GM21529 (cell line): ENCODE data around the gene HAPLN2.

Experiments used
- ATAC-seq: cut with Tn5 transposase; IDR thresholded peaks from one replicate; pipeline ENCODE4 v1.9.1; 2021; ENCODE audit not compliant: unreplicated experiment

HAPLN2 gene

GRCh38 chr1:156659988-156660751 is 41.0 kb downstream of the HAPLN2 start:
- ATAC-seq = peak; percentile 53

GRCh38 chr1:156660752-156661112 is 41.5 kb downstream of the HAPLN2 start:
- no peak for ATAC-seq

GRCh38 chr1:156662005-156662799 is 43.0 kb downstream of the HAPLN2 start:
- no peak for ATAC-seq

- no peak for ATAC-seq
Observed at GRCh38 chr1:156662800-156663055, 43.5 kb downstream of the HAPLN2 start.

- no peak for ATAC-seq
Observed at GRCh38 chr1:156663178-156663577, 44.0 kb downstream of the HAPLN2 start.

- ATAC-seq = no peak
Observed at GRCh38 chr1:156664046-156664766, 45.0 kb downstream of the HAPLN2 start.

- no peak for ATAC-seq
Observed at GRCh38 chr1:156664767-156665411, 45.7 kb downstream of the HAPLN2 start.

GRCh38 chr1:156665539-156665938 is 46.3 kb downstream of the HAPLN2 start:
- ATAC-seq = no peak

GRCh38 chr1:156666862-156667609 is 47.8 kb downstream of the HAPLN2 start:
- no peak for ATAC-seq

GRCh38 chr1:156667610-156667967 is 48.4 kb downstream of the HAPLN2 start:
- ATAC-seq = no peak

- no peak for ATAC-seq
Observed at GRCh38 chr1:156667968-156668709, 48.9 kb downstream of the HAPLN2 start.

GRCh38 chr1:156668801-156669637 is 49.8 kb downstream of the HAPLN2 start:
- no peak for ATAC-seq

- ATAC-seq = no peak
Observed at GRCh38 chr1:156669794-156670193, 50.6 kb downstream of the HAPLN2 start.

GRCh38 chr1:156670359-156670758 is 51.1 kb downstream of the HAPLN2 start:
- no peak for ATAC-seq

GRCh38 chr1:156670791-156671190 is 51.6 kb downstream of the HAPLN2 start:
- ATAC-seq = no peak

- ATAC-seq = no peak
Observed at GRCh38 chr1:156671804-156672203, 52.6 kb downstream of the HAPLN2 start.

GRCh38 chr1:156673387-156674121 is 54.3 kb downstream of the HAPLN2 start:
- no peak for ATAC-seq
